ENCODE results near the gene PDIA6. TPM values are rescaled to one million over a fixed set of nuclear protein-coding genes. Genes with fewer than 3 reads are reported as not detected.
A peak's percentile ranks its signal among the peaks of the same experiment; 100 is the strongest.

PDIA6 gene
- total and polyA plus RNA-seq, 10 of the 15 experiments (the other 5 are each of a cell fraction or from before 2014, with no cell fraction given): 148 to 526 (median 209) TPM

DNA sequence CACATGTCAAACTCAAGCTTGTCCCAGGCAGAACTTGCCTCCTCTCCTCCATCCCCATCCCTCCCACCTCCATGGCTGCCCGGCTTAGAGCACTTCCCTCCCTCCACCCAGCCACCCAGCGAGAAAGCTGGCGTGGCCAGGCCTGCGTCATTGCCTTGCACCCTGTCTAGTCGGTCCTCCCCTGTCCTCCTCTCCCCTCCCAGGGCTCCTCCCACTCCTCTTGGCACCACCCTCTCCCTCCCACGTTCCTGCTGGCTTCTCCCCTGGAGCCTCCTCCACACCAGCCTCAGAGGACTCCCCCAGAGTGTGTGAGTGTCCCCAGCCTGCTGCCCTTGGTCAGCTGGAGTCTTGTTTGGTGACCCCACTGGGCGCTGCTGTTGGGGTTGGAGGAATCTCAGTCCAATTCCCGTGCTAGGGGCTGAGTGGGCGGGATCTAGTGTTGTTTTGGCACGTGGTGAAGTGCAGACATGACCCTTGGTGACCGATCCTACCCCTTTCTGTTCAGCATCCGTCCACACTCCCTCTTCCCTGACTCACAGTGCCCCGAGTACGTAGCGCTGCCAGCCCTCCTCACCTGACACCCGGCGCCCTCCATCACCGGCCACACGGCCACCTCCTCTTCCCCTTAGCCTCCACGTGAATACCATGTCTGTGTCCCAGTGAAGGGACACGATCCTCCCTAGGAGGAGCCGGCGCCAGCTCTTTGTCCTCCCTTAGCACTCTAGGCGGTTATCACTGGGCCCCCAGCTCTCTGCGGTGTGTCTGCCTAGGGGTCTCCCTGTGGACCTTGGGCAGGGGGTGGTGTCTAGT is 49.7 kb downstream of the PDIA6 start:
- H4K20me1 ChIP-seq (ENCODE audit: control insufficient read depth, insufficient read depth): no peaks in the 10 kb centered on the region
- H3K36me3 ChIP-seq (ENCODE audit: control insufficient read depth in 2 of 2, insufficient read depth in 2 of 2, low read length in 1 of 2): no peaks in the 10 kb centered on the region
- DNase-seq (ENCODE audit: low read depth, low spot score) (no peak), ATAC-seq (peak; percentile 33; the same call in 2 of the 3 replicates), FAIRE-seq (no peak)
- no peaks in the 10 kb centered on the region for H3K79me2 ChIP-seq (ENCODE audit: control insufficient read depth, insufficient read depth, low read length)
- H3K9me3 ChIP-seq (replicated peaks; ENCODE audit: control insufficient read depth, insufficient read depth, low read length): no peaks in the 10 kb centered on the region
- H3K4me3 ChIP-seq: no peak overlapping the region
- TF ChIP-seq, protein P1, sequence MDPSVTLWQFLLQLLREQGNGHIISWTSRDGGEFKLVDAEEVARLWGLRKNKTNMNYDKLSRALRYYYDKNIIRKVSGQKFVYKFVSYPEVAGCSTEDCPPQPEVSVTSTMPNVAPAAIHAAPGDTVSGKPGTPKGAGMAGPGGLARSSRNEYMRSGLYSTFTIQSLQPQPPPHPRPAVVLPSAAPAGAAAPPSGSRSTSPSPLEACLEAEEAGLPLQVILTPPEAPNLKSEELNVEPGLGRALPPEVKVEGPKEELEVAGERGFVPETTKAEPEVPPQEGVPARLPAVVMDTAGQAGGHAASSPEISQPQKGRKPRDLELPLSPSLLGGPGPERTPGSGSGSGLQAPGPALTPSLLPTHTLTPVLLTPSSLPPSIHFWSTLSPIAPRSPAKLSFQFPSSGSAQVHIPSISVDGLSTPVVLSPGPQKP (IDR thresholded peaks at IDR 0.05; ENCODE audit: low read depth, low read length): no peak
- 0 out of 4 replicates have a peak, but pooled peaks of 1 of the 2 experiments have one; percentile 4 for TF ChIP-seq BHLHE40 (IDR thresholded peaks at IDR 0.05; ENCODE audit: borderline replicate concordance in 1 of 2, low read depth in 2 of 2, low read length in 1 of 2)
- no TSS peak for BruUV-seq (replicated peaks)
- WGBS (ENCODE audit: insufficient coverage, insufficient replicate concordance, low lambda C conversion rate, missing lambda C conversion rate): 44% methylated on average over 23 of the region's 25 CpGs
- H3K9ac ChIP-seq (ENCODE audit: control insufficient read depth, insufficient read depth, low read length): no peak overlapping the region
- H3K27ac ChIP-seq (ENCODE audit: control insufficient read depth, insufficient read depth): no peak overlapping the region
- in situ Hi-C loops (cut with MboI): no loop called here
- CTCF ChIA-PET: no interaction called here
- no peaks in the 10 kb centered on the region for H3K4me1 ChIP-seq (ENCODE audit: control insufficient read depth, insufficient read depth, low read length)
- H2AFZ ChIP-seq (ENCODE audit: control insufficient read depth, low read depth, low read length): no peak overlapping the region
- SMC1A ChIA-PET (ENCODE audit: uncharacterized antibody, unreplicated experiment): interaction anchor here (0.6 kb wide), 1 partner anchor 10 kb away, joined by 3 read pairs; no protein-coding TSS in a partner anchor
- POLR2A ChIA-PET: no interaction called here
- no peaks in the 10 kb centered on the region for H3K27me3 ChIP-seq (replicated peaks in 1 of 2; ENCODE audit: control insufficient read depth in 2 of 2, insufficient read depth in 2 of 2, low read length in 1 of 2)
- H3K4me2 ChIP-seq (ENCODE audit: control insufficient read depth, insufficient read depth): no peak overlapping the region
- RAD21 ChIA-PET (ENCODE audit: unreplicated experiment): no interaction called here
- intact Hi-C loops (cut with micrococcal nuclease; ENCODE audit: unreplicated experiment): no loop called here

DNA sequence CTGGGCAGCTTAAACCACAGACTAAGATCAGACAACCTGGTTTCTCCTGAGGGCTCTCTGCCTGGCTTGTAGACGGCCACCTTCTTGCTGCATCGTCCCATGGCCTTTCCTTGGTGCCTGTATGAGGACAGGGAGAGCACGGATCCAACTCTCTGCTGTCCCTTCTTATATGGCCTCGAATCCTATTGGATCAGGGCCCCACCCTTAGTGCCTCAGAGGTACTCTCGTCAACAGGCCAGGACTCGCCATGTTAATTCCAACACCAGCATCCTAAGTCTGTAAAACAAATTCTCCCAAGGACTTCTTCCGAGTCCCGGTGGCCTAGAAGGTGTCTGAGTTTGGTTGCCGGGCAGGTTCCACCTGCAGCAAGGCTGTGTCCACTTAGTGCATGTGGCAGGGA is 51.0 kb downstream of the PDIA6 start:
- intact Hi-C loops (cut with micrococcal nuclease; ENCODE audit: unreplicated experiment) (no loop called here), in situ Hi-C loops (cut with MboI) (no loop called here)
- Histone ChIP-seq H3K27ac (ENCODE audit: control insufficient read depth, insufficient read depth) (no peak overlapping the region), H4K20me1 (ENCODE audit: control insufficient read depth, insufficient read depth) (no peaks in the 10 kb centered on the region), H2AFZ (ENCODE audit: control insufficient read depth, low read depth, low read length) (no peak overlapping the region), H3K4me1 (ENCODE audit: control insufficient read depth, insufficient read depth, low read length) (no peaks in the 10 kb centered on the region), H3K4me3 (no peak overlapping the region), H3K79me2 (ENCODE audit: control insufficient read depth, insufficient read depth, low read length) (no peaks in the 10 kb centered on the region), H3K36me3 (ENCODE audit: control insufficient read depth in 2 of 2, insufficient read depth in 2 of 2, low read length in 1 of 2) (no peaks in the 10 kb centered on the region), H3K9ac (ENCODE audit: control insufficient read depth, insufficient read depth, low read length) (no peak overlapping the region), H3K27me3 (replicated peaks in 1 of 2; ENCODE audit: control insufficient read depth in 2 of 2, insufficient read depth in 2 of 2, low read length in 1 of 2) (no peaks in the 10 kb centered on the region), H3K9me3 (replicated peaks; ENCODE audit: control insufficient read depth, insufficient read depth, low read length) (no peaks in the 10 kb centered on the region), H3K4me2 (ENCODE audit: control insufficient read depth, insufficient read depth) (no peak overlapping the region)
- RAD21 ChIA-PET (ENCODE audit: unreplicated experiment): no interaction called here
- DNase-seq (ENCODE audit: low read depth, low spot score): no peak
- CTCF ChIA-PET: no interaction called here
- SMC1A ChIA-PET (ENCODE audit: uncharacterized antibody, unreplicated experiment): no interaction called here
- TF ChIP-seq CHD1 (IDR thresholded peaks at IDR 0.05; ENCODE audit: low read depth, low read length): no peak
- no peak for TF ChIP-seq YBX1 (IDR thresholded peaks at IDR 0.05)
- no peak for FAIRE-seq
- no peak for ATAC-seq
- 37% methylated on average over 9 of the region's 9 CpGs for WGBS (ENCODE audit: insufficient coverage, insufficient replicate concordance, low lambda C conversion rate, missing lambda C conversion rate)
- no TSS peak for BruUV-seq (replicated peaks)
- POLR2A ChIA-PET: interaction anchor here (0.6 kb wide), 1 partner anchor 26 kb away, joined by 3 read pairs; no protein-coding TSS in a partner anchor

Data from GM12878 (cell line).